Measurements from ENCODE around the gene PCDHGB2.
"Not testable (repeated sequence)": the region's sequence is repeated elsewhere in the genome, so short reads cannot be mapped to it uniquely, and the experiment has no call there.

Gene PCDHGB2

GRCh38 chr5:141387557-141388311 is 27.9 kb downstream of the PCDHGB2 start, which contains the start of gene PCDHGB4:
Gene PCDHGB4 (plus strand): TSS chr5:141387698. CDS start chr5:141387885, 187 bp downstream.
- not testable (repeated sequence) for DNase-seq

GRCh38 chr5:141388661-141389060 is 28.9 kb downstream of the PCDHGB2 start:
- DNase-seq: no peak

GRCh38 chr5:141389153-141390042 is 29.6 kb downstream of the PCDHGB2 start:
- no peak for DNase-seq

- no peak for DNase-seq
Measured at GRCh38 chr5:141392429-141393198, 32.8 kb downstream of the PCDHGB2 start, which contains the start of gene PCDHGA8. Gene PCDHGA8 (plus strand): TSS chr5:141392633. CDS start chr5:141392814, 181 bp downstream.

- no peak for DNase-seq
Measured at GRCh38 chr5:141393267-141393666, 33.5 kb downstream of the PCDHGB2 start.

- not testable (repeated sequence) for DNase-seq
Measured at GRCh38 chr5:141394401-141395187, 34.8 kb downstream of the PCDHGB2 start.

- peak in 1 of 2 experiments; percentile 19 for DNase-seq
Measured at GRCh38 chr5:141397756-141398551, 38.2 kb downstream of the PCDHGB2 start, which contains the start of gene PCDHGB5. Gene PCDHGB5 (plus strand): TSS chr5:141397947. CDS start chr5:141398128, 181 bp downstream.

- no peak for DNase-seq
Measured at GRCh38 chr5:141398608-141399007, 38.8 kb downstream of the PCDHGB2 start.

GRCh38 chr5:141399555-141400258 is 39.9 kb downstream of the PCDHGB2 start:
- DNase-seq: no peak

- DNase-seq: no peak
Measured at GRCh38 chr5:141402553-141403243, 42.9 kb downstream of the PCDHGB2 start, which contains the start of gene PCDHGA9. Gene PCDHGA9 (plus strand): TSS chr5:141402778. CDS start chr5:141402953, 175 bp downstream.

GRCh38 chr5:141403387-141403786 is 43.6 kb downstream of the PCDHGB2 start:
- no peak for DNase-seq

- DNase-seq: not testable (repeated sequence)
Measured at GRCh38 chr5:141407790-141408505, 48.2 kb downstream of the PCDHGB2 start, which contains the start of gene PCDHGB6. Gene PCDHGB6 (plus strand): TSS chr5:141408021. CDS start chr5:141408203, 182 bp downstream.

- DNase-seq: no peak
Measured at GRCh38 chr5:141409598-141410306, 50.0 kb downstream of the PCDHGB2 start.

GRCh38 chr5:141411575-141411974 is 51.8 kb downstream of the PCDHGB2 start:
- DNase-seq: no peak

Measured in NCI-H187 (cell line).